ENCODE data around the gene PHF20.
A peak's percentile ranks its signal among the peaks of the same experiment; 100 is the strongest.
"Not testable (repeated sequence)": the region's sequence is repeated elsewhere in the genome, so short reads cannot be mapped to it uniquely, and the experiment has no call there.

Gene PHF20

GRCh38 chr20:35739294-35740163 is 32.3 kb upstream of the PHF20 start:
- no peak for DNase-seq

DNA sequence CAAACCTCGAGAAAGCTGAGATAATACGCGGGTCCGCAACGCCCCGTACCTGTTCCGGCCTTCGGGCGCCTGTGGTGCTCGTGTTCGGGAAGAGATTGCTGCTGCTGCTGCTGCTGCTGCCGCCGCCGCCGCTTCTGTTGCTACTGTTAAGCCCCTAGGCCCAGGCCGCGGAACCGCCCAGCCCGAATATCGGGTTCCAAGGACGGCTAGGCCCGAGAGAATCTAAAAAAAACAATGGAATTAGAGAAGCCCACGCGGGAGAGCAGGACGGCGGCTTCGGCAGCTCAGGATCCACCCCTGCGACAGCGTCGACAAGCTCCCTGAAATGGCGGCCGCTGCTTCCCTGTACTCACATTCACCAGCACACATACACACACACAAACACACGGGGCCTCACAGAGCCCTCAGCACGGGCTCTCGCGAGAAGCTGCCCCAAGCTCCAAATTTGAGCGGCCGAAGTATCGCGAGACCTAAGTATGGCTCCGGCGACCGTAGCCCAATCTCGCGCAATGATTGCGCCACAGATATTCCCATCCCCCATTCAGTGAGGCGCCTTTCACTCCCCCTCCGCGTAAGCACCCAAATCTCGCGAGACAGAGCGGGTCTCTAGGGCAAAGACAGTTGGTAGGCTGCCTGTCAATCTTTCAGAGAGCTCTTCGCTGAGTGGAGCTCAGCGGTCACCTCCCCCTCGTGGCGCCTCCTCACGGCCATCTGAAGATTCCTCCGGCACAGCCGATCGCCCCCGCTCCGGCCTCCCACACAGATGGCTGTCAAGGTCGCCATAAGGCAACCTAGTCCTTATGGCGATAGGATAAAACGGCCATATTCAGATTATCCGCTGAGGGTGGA is 29.7 kb upstream of the PHF20 start, which contains the start of gene RBM39:
RBM39 (minus strand) TSS at position 369 of the 849 bp plus-strand sequence. CDS start 1,386 bp downstream, outside the sequence.
- peak; percentile 97 for DNase-seq

DNA sequence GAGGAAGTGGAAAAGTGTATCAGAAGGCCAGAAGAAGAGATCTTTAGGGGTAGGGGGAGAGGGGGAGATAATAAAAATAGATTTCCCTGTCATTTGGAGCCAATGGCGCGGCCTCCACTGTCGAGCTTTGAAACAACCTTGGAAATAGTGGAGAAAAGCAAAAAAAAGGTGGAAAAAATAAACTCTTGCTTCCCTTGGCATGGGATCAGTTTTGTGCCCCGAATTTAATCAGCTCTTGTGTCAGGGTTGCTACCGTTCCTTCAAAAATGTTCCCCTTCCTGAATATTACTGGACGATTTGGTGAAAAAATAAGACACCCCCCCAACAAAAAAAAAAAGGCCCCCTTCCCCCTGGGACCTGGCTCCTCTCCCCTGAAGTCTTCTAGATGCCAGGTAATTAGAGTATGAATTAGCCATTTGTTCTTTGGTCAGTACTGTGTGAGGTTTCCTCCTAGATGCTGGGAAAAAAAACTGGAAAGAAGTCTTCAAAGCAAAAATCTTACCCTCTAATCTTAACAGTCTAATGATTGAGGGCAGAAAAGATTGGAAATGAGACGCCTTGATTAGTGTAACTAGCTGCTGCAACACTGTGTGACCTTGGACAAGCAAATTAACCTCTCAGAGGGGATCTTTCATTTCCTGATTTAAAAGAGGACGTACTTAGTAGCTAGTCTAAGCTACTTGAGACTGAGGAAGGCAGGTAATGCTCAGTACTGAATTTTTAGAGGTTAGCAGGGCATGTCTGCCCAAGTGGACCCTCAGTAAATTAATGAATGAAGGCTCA is 28.9 kb upstream of the PHF20 start:
- DNase-seq, result no peak

DNA sequence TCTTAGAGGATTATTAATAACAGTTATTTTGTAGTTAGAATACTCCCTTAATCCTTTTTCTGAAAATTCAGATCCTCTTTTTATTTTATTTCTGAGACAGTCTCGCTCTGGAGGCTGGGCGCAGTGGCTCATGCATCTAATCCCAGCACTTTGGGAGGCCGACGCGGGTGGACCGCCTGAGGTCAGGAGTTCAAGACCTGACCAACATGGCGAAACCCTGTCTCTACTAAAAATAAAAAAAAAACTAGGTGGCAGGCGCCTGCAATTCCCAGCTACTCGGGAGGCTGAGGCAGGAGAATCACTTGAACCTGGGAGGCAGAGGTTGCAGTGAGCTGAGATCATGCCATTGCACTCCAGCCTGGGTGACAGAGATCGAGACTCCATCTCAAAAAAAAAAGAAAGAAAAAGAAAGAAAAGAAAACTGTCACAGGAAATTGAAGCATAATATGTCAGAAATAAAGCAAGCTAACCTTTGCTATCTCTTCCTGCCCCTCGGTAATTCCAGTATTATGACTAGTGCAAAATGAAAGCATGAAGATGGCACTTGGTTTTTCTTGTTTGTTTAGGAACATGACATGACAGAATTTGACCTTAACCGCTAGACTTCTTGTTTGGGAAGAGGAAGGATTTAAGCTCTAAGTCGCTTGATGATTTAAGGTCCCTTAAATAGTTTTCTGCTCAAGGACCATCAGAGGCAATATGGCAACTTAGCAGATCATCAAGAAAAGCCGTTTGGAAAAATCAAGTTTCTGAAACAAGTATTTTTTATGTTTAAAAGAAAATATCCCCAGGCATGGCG is 27.9 kb upstream of the PHF20 start:
- DNase-seq, result no peak

- not testable (repeated sequence) for DNase-seq
Observed at GRCh38 chr20:35744492-35744841, 27.3 kb upstream of the PHF20 start.

DNA sequence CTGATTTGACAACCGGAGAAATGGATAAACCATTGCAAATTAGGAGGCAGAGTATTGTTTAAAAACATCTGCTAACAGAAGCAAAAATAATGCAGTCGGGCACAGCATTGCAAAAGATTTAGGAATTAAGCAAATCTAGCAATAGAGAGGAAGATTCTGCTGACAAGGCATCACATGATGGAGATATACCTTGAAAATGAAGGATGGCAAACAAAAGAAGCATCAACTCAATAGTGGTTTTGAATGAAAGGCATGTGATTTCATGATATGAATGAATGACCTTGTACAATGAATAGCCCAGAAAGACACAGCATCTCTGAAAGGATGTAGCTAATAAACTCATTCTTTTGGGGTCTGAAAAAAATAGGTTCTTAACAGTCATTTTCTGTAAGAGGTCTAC is 21.2 kb upstream of the PHF20 start:
- no peak for DNase-seq

GRCh38 chr20:35756404-35756803 is 15.4 kb upstream of the PHF20 start:
- DNase-seq, result no peak

DNA sequence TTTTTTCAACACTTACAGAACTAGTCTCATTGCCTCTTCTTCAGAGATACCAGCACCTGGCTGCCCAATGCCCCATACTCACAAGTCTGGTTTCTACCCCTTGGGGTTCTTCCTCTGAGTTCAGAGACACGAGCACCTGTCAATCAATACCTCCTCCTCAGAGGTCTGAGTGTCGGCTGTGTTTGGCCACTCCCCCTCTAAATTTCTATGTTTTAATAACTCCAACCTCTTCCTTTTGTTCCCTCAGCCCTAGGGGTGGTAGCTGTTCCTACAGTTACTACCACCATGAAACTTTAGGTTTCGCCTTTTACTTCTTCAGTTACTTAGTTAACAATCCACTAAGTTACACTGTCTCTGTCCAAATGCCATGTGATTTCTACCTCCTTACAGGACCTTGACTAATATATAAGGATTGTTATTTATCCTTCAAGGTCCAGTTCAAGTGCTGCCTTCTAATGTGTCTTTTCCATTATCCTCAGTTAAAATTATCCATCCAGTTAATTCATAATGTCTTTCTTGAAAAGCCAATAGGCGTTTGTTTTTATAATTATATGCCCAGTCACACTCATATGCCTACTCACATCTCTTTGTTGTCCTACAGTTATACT is 14.6 kb upstream of the PHF20 start:
- DNase-seq, result no peak

GRCh38 chr20:35761548-35761947 is 10.3 kb upstream of the PHF20 start:
- not testable (repeated sequence) for DNase-seq

DNA sequence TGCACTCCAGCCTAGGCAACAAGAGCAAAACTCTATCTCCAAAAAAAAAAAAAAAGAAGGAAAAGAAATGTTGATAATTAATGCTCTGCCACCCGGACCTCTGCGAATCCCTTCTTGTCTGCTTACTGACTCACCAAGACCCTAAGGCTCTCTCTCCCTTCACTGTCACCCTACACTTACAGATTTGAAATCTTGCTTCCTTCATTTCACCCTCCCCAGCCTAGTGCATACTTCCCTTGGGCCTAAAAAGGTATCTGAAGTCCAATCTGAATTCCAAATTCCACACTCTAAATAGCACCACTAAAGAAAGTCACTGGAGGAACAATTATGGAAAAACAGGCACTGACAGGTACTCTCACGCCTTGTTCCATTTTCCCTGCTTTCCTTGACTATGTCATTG is 9.4 kb upstream of the PHF20 start:
- no peak for DNase-seq

GRCh38 chr20:35764936-35765335 is 6.9 kb upstream of the PHF20 start:
- DNase-seq, result not testable (repeated sequence)

GRCh38 chr20:35766843-35767242 is 5.0 kb upstream of the PHF20 start:
- DNase-seq, result no peak

- DNase-seq, result peak; percentile 59
Observed at GRCh38 chr20:35767683-35768481, 3.9 kb upstream of the PHF20 start.

DNA sequence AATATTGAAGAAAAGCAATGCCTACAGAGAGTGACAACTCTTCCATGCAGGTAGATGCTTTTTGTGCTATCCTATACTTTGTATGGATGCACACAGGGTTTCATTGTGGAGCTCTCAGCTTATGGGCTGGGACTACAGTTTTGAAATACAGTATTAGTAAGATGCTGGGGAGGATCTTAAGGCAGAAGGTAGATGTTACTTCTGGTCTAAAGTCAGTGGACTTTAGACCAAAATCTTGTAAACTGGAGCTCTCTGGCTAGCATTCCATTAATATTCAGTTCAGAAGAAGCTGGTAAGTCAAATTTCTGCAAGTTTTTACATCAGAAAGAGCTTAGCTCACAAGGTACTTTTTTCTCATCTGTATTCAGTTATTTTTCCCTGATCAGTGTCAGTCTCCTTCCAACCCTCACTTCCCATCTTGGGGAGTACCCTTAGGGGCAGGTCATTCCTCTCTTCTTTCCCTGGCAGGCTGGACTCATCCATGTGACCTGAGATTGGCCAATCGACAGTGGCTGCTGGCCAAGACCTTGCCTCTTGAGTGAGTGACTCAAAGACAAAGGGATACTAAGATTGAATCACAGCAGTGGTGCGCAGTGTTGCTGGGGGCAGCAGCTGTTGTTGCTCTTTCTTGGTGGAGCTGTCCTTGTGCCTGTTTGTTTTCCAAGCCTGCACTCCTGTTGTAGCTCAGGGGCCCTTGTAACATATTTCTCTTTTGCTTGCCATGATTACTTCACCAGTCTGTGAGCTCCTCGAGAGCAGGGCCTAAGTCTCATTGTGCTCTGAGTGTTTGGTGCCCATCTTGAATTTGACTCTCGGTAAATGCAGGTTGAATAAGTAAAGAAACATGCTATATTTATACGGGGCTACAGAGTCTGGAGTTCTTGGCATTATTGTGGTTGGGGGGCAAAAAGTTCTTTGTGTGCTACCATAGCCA is 2.8 kb upstream of the PHF20 start:
- peak; percentile 12 for DNase-seq

DNA sequence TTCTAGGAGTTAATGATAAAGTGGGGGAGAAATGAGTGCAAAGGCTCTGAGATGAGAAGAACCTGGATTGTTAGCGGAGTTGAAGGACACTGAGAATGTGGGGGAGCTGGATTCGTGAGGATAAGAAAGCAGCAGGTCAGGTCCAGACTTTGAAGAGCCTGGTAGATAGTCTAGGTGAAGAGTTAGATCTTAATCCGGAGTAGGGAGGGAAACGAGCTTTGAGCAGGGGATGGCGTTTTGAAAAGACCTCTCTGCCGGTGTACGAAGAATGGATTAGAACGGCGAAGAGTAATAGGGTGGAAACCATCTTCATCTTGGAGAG is 487 bp upstream of the PHF20 start:
- DNase-seq, result no peak

DNA sequence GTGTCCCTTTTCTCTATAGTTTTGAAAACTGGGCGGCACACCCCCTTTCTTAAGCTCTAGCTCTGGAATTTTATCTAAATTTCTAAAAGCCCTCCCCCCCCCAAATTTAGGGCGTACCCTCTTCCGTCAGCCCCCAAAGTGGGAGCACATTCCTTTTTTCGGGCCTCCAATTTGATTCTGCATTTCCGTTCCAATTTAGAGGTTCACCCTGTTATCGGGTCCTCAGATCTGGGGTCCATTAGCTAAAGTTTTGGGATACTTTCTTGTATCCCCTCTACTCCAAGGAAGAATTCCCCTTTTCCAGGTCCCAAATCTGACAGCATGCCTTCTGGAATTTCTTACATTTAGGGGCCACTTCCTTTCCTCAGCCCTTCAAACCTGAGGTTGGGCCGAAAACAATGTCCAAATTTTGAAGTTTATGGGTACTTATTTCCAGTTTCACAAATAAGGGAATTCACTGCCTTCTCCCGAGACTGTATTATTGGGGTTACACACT is 796 bp downstream of the PHF20 start:
- no peak for DNase-seq

GRCh38 chr20:35773154-35773751 is 1.4 kb downstream of the PHF20 start:
- peak; percentile 24 for DNase-seq

- DNase-seq, result no peak
Observed at GRCh38 chr20:35774391-35774790, 2.6 kb downstream of the PHF20 start.

GRCh38 chr20:35776513-35777101 is 4.8 kb downstream of the PHF20 start:
- no peak for DNase-seq

All from activated effector memory CD4-positive, alpha-beta T cell treated with Interleukin-2 at 50 U/mL for 16 hours (primary cell).